GM18519 (cell line): ENCODE data around the gene RBM12.

Source experiments
- ATAC-seq: cut with Tn5 transposase; IDR thresholded peaks from one replicate; pipeline ENCODE4 v1.9.1; 2021; ENCODE audit warnings: mild to moderate bottlenecking, moderate library complexity; ENCODE audit not compliant: unreplicated experiment, low FRiP score

The RBM12 gene

GRCh38 chr20:35654415-35654814 is 10.3 kb downstream of the RBM12 start:
- no peak for ATAC-seq

- ATAC-seq = no peak
Measured at GRCh38 chr20:35653893-35654292, 10.8 kb downstream of the RBM12 start.

GRCh38 chr20:35653430-35653734 is 11.3 kb downstream of the RBM12 start:
- no peak for ATAC-seq

- ATAC-seq = no peak
Measured at GRCh38 chr20:35652641-35653429, 11.9 kb downstream of the RBM12 start.

- ATAC-seq = no peak
Measured at GRCh38 chr20:35651958-35652357, 12.7 kb downstream of the RBM12 start.

GRCh38 chr20:35650632-35651031 is 14.1 kb downstream of the RBM12 start:
- ATAC-seq = no peak

GRCh38 chr20:35648836-35649235 is 15.9 kb downstream of the RBM12 start:
- no peak for ATAC-seq

GRCh38 chr20:35644806-35645205 is 19.9 kb downstream of the RBM12 start:
- ATAC-seq = no peak

- ATAC-seq = no peak
Measured at GRCh38 chr20:35643045-35643444, 21.7 kb downstream of the RBM12 start.

GRCh38 chr20:35641743-35642142 is 23.0 kb downstream of the RBM12 start:
- ATAC-seq = no peak

GRCh38 chr20:35640724-35641123 is 24.0 kb downstream of the RBM12 start:
- ATAC-seq = no peak

- ATAC-seq = no peak
Measured at GRCh38 chr20:35638751-35639150, 25.9 kb downstream of the RBM12 start.

- no peak for ATAC-seq
Measured at GRCh38 chr20:35637276-35637675, 27.4 kb downstream of the RBM12 start.

GRCh38 chr20:35636095-35636494 is 28.6 kb downstream of the RBM12 start:
- ATAC-seq = no peak

- ATAC-seq = no peak
Measured at GRCh38 chr20:35635652-35636051, 29.0 kb downstream of the RBM12 start.

- no peak for ATAC-seq
Measured at GRCh38 chr20:35632539-35633115, 32.1 kb downstream of the RBM12 start.

- no peak for ATAC-seq
Measured at GRCh38 chr20:35630636-35631035, 34.1 kb downstream of the RBM12 start.

- no peak for ATAC-seq
Measured at GRCh38 chr20:35629427-35630145, 35.1 kb downstream of the RBM12 start.

- ATAC-seq = no peak
Measured at GRCh38 chr20:35627121-35627520, 37.6 kb downstream of the RBM12 start.

- no peak for ATAC-seq
Measured at GRCh38 chr20:35626386-35627001, 38.2 kb downstream of the RBM12 start.
